Stimulated activated CD4-positive, alpha-beta T cell treated with anti-CD3 and anti-CD28 coated beads, Interleukin-2, amount 100 ng/mL, for 48 hours (primary cell): ENCODE results near the gene MUC20.
"Not testable (repeated sequence)": the region's sequence is repeated elsewhere in the genome, so short reads cannot be mapped to it uniquely, and the experiment has no call there.

ENCODE experiments used
- DNase-seq, 2 donors: peaks; one replicate each; pipeline ENCODE4 v3.0.0-alpha.2; 2020

Gene MUC20

DNA sequence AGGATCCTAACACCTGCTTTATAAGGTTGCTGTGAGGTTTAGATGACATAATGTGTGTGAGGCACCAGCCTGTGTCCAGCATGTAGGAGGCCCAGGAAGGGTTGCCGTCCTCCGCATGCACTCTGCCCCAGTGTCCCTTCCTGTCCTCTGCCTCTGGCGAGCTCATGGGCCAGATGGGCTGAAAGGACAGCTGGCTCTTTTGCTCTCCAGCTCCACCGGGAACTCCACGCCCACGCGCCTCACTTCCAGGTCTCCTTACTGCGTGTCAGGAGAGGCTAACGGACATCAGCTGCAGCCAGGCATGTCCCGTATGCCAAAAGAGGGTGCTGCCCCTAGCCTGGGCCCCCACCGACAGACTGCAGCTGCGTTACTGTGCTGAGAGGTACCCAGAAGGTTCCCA is 12.2 kb downstream of the MUC20 start:
- no peak for DNase-seq

DNA sequence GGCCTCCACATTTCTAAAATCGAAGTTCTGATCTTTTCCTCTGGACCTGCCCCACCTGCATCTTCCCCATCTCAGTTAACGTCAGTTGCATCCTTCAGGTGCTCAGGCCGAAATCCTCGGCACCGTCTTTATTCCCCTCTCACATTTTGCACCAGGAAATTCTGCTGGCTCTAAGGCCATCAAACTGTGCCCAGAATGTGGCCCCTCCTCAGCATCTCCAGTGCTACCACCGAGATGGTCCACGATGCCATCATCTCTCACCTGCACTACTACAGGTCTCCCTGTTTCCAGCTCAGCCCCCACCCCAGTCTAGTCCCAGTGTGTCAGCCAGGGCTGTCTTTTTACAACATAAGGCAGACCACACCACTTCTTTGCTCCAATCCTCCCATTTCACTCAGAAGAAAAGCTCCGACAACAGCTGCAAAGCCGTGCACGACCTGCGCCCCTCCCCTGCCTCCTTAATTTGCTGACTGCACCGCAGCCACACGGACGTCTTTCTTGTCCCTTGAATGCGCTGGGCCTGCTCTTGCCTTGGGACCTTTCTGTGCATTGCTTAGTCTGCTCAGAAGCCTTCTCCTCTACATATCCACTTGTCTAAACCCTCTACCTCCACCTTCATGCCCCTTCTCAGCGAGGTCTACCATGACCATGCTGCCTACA is 14.4 kb downstream of the MUC20 start:
- DNase-seq: no peak

DNA sequence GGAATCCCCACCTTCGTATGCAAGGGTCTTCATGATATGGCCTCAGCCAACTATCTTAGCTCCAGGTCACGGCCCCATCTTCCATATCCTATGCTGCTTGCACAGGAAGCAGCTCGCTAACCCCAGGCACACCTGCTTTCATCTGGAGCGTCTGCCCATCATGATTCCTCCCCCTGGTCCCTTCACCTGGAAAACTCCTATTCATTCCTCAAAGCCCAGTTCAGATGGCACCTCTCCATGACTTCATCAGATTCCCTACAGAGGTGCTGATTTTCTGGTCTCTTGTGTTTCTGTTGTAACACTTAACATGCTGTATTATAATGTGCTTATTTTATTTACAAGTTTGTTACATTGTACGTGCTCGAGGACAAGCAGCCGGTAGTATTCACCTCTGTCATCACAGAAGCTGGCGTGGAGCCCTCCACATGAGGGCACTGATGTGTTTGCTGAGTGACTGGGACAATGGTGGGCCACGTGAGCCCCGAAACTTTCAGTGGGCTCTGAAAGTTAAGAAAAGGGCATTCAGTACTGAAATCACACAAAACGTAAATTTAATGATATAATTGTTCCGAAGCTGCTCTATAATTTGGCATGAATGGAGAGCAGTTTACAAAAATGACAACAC is 16.2 kb downstream of the MUC20 start:
- DNase-seq: no peak

DNA sequence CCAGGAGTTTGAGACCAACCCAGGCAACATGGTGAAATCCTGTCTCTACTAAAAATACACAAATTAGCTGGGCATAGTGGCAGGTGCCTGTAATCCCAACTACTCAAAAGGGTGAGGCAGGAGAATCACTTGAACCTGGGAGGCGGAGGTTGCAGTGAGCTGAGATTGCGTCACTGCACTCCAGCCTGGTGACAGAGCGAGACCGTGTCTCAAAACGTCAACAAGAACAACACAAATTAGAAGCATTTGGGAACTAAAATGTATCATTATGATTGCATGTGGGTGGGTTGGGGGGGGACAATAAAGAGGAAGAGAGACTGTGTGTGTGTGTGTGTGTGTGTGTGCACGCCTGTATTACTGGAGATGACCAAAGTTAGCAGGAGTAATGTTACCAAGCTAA is 17.0 kb downstream of the MUC20 start:
- not testable (repeated sequence) for DNase-seq

DNA sequence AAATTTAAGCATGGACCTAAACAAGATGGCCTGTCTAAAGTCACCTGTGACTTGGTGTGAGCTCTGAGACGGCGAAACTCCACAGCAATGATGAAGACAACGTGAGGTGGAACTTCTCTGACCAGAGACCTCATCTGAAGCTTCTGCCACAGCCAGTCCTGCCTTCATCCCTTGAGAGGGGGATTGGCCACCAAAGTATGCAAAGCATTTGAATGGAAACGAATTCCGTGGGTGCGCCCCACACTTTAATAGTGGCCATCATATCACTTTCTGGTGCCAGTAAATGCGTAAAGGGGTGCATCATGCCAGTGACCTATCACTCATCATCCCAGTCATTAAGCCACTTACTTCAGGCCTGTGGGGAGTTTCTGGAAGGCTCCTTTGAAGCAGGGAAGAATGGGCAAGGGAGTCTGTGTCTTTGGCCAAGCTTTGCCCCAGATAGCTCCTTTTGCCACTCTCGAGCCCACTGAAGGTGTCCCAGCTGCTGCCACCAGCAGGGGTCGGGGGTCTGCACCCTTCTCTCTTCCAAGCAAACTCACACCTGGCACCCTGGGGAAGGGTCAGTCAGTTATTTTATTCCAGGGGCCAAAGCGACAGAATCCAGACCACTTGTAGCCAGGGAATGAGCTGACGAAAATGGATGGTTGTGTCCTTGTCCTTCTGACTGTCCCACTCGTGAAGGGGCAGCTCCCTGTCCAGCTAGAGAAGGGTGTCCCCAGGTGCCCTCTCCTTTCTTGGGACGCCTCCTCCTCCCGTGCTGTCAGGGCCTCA is 17.7 kb downstream of the MUC20 start:
- no peak for DNase-seq

DNA sequence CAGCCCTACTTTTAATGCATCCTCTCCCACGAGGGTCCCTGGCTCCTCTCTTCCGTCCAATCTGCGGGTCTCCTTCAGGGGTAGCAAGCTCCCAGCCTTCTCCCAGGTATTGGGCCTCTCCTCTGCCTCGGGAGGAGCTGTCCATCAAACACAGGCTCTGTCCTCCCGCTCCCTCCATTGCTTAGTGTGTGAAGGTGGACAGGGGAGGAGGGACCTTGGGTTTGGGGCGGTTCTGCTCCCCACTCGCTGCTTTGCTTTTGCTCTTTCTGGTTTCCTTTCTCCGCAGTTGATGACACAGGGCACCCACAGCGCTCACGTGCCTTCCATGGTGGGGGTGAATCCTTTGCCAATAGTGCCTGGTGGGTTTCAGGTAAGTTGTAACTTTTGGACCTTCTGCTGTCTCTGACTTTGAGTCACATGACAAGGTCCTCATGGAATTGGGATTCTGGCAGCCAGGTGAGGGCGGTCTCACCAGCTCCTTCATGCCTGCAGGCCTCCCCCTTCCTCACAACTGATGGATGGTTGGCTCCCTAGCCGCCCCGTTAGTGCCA is 18.9 kb downstream of the MUC20 start:
- no peak for DNase-seq

DNA sequence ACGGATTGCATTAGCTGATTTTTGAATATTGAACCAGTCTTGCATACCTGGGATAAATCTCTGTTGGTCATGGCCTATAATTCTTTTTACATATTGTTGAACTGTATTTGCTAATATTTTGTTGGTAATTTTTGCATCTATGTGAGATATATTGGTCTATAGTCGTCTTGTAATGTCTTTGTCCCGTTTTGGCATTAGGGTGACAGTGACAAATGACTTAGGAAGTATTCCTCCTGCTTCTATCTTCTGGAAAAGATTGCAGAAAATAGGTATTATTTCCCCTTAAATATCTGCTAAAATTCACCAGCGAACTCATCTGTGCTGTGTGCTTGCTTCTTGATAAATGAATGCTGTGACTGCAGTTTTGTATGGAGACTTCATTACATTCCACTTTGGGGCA is 23.7 kb downstream of the MUC20 start:
- DNase-seq: no peak

DNA sequence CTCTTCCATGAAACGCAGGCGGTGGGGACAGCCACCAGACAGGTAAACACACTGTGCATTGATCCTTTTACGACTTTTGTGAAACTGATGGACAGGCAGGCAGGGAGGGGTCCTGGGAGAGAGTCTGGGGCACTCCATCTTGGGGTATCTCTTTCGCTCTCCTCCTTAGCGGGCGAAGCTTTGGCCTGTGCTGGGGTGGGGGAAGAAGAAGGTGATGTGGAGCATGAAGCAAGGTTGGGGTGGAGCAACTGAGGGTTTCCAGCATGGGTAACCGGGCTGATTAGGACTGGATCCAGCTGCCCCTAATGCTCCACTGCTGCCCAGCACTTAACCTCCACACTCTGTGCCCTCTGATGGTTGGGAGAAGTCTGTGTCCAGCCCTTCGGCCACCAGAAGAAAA is 25.6 kb downstream of the MUC20 start:
- no peak for DNase-seq

DNA sequence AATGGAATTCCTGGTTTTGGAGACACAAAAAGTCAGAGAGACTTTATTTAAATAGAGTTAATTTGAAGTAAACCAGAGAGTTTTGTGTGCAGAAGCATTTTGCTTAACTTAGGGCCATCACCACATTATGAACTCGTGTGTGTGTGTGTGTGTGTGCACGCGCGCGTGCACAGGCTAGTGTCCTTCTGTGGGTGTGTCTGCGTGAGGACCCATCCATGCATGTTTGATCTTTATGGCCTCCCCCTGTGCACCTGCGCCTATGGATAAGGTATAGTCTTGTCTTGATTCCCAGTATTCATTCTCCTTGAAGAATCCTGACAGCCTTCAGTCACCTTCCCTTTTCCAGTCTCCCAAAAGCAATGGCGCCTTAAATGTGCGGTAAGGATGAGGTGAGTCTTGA is 26.0 kb downstream of the MUC20 start:
- DNase-seq: no peak

DNA sequence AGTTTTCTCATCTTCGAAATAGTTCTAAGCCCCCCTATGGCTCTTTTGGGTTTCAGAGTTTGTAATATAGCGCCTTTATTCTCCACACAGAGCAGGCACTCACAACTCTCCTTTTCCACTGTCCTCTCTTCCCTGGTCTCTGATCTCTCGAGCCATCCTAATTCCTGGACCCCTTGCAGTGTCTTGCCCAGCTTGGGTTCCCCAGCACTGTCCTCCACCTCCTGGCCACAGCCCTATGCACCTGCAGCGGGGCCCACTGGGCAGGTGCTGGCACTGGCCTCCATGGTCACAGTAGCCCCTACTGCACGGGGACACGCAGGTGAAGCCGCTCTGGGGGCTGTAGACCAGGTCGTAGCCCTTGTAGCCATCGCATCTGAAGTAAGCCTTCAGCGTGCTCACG is 27.9 kb downstream of the MUC20 start:
- no peak for DNase-seq

DNA sequence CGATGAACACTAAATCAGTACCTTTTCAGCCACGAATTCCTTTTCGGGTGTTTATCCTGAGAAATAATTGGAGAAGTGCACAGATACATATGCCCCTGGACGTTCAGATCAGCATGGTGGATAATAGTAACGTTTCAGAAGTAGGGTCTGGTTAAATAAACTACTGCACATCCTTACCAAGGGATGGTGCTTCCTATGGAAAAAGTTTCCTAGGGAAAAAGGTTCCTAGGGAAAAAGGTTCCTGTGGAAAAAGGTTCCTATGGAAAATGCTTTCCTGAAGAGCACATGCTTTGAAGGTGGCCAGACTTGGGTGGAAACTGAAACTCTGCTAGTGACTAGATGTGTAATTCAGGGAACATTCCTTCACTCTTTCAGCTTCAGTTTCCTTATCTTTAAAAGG is 28.3 kb downstream of the MUC20 start:
- not testable (repeated sequence) for DNase-seq

DNA sequence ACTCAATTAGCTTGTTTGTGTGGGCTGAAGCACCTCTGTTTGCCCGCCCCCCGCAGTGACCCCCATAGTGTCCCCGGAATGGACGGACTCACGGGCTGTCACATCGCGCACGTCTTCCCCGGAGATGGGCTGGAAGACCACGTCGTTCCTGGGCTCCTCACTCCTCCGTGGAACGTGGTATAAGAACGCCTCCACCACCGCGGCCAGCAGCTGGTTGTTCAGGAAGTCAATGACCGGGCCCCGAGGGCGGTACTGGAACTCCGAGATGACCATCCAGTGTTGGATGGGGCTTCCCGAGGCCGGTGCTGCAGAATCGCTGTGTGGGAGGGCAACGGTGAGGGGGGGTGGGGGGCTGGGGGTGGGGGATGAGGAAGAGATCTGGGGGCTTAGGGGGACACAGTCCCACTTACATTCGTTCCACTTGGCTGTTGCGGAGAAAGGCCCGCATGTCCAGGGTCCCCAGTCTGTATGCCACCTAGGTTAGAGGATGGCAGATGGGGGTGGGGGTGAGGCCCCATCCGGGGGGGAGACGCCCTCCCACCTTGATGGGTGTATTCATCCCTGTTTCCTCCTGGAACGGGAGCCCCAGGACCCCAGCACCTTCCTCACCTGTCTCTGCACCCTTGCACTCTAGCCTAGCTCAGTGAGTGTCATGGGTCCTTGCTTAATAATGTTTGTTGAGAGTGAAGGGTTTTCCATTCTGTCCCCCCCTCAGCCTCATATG is 30.2 kb downstream of the MUC20 start:
- DNase-seq: no peak

DNA sequence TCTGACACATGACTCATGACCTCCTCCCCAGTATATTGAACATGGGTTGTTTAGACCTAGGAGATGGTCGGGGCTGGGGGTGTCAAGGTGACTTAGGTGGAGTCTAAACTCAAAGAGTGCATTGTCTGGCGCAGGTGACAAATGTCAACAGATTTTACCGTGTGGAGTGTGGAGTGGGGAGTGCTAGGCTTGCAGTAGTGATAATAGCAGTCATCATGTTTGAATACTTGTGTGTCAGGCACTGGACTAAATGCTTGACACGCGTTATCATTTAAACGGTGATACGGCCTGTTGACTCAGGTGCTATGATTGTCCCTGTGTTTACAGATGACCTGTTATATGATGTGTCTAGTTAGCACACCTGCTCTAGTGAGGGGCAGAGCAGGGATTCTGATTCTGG is 30.8 kb downstream of the MUC20 start:
- no peak for DNase-seq

DNA sequence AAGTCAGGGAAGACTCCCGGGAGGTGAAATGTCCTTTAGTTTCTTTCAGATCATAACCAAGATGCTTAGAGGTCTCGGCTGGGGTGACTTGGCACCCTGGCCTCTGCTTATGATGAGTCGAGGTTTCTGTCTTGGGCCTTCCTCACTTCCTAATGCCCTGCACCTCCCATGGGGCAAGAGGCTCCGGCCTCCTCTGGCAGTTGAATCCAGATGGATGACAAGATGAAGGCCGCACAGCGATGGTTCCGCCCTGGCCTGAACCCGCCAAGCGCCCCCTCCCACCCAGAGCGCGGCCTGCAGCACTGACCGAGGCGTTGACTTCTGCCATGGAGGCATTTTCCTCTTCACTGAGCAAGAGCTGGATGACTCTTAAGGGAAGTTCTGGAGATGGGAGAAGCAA is 31.3 kb downstream of the MUC20 start:
- DNase-seq: no peak

DNA sequence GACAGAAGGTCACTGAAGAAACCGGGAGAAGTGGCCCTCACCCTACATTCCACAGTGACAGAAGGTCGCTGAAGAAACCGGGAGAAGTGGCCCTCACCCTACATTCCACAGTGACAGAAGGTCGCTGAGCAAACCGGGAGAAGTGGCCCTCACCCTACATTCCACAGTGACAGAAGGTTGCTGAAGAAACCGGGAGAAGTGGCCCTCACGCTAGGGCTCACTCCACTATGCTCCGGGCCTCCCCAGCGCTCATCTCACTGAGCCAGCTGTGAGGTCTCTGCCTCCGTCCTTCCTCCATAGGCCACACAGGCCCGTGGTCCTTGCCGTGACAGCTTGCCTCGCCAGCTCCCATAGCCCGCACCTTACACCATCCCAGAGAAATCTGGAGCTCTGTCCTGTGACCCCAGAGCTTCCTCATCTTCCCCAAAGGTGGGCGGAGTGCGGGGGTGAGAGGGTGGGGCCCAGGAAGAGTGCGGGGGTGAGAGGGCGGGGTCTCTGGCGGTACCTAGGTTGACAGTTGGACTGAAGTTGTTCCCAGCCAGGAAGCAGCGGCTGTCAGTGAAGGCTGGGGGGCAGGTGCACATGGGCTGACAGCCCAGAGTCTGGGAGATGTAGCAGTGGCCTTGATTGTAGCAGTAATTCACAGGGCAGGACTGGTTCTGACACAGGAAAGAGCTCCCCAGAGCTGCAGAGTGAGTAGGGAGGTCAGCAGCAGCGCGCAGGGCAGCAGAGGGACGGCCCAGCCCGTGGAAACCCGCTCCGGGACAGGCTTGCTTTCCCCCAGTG is 32.0 kb downstream of the MUC20 start:
- no peak for DNase-seq

DNA sequence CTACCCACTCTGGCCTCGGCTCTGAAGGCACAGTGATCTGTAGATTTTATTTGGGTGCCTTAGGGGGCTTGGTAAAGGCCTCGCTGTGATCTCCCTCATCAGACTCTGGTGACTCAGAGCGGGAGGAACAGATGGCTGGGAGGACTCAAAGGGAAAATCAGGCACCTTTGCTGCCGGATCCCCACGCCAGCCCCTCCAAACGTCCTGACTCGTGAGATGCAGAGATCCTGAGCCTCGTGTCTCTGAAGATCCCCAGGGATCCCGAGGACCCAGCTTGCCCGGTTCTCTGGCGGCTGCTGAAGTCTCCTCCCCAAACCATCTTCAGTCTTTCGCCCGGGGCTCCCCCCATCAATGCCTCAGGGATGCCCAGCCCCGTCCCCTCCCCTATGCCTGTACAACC is 32.8 kb downstream of the MUC20 start:
- no peak for DNase-seq

DNA sequence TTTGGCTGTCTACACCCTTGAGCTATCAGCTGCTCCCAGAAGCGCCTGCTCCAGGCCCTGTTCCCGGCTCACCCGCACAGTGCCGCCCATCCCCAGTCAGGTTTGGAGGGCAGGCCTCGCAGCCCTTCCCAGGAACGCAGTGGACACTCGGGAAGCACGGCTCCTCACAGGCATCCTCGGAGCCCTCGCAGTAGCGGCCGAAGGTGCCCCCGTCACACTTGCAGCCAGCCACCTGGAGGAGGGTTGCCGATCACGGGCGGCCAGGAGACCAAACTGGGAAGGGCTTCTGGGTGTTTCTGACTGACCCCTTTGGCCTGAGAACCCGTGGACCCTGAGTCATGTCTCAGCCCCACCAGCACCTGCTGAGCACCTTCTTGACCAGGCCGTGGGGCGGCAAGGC is 33.4 kb downstream of the MUC20 start:
- DNase-seq: no peak

DNA sequence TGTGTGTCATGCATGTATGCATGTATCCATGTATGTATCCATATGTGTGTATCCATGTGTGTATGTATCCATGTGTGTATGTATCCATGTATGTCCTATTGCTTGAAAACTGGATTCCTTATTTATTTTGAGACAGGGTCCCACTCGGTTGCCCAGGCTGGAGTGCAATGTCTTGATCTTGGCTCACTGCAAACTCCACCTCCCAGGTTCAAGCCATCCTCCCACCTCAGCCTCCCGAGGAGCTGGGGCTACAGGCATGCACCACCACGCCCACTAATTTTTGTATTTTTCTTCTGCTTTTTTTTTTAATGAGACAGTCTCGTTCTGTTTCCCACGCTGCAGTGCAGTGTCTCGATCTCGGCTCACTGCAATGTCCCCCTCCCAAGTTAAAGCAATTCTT is 34.1 kb downstream of the MUC20 start:
- no peak for DNase-seq

DNA sequence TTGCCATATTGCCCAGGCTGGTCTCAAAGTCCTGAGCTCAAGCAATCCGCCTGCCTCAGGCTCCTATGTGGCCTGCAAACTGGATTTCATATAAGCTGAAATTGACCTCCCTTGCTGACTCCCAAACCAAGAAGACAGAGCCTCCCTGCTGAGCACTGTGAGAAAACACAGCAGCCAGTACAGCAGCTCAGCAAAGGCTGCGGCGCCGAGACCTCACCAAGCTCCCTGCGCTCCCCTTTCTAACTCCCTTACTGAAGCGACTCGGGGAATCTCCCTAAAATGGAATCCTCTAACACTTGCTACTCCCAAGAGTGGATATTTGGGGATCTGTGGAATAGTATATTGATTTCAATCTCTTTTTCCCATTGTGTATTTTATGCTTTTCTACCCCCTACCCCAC is 34.6 kb downstream of the MUC20 start:
- no peak for DNase-seq

DNA sequence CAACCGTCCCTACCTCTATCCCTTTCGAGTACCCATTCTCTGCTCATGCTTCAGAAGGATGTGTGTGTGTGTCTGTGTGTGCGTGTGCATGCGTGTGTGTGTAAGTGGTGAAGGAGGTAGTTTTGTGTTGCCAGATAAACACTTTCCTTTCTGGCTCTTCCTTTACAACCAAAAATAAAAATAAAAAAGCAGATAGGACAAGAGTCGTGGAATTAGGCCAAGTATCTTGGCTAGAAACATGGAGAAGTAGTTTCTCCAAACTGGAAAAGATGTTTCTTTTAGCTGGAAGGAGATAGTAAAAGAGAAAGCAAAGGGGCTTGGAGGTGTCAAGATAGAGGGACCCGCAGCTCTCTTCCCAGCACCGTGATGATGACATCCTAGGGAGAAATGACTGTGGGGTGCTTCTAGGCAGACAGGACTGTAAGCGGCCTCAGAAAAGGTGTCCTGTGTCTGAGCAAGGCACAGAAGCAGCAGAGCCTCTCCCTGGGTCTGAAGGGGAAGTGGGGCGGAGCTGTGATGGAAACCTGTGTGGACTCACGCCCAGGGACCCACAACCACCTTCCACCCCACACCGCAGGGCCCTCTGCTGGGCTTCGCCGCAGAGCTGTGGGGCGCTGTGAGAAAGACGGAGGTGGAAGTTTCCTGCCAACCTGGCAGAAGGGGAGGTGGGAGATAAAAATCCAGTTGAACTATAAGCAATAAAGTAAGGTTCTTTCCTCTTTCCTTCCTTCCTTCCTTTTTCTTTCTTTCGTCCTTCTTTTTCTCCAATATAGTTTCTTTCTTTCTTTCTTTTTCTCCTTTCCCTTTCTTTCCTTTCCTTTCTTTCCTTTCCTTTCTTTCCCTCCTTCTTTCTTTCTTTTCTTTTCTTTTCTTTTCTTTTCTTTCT is 35.3 kb downstream of the MUC20 start:
- DNase-seq: no peak

DNA sequence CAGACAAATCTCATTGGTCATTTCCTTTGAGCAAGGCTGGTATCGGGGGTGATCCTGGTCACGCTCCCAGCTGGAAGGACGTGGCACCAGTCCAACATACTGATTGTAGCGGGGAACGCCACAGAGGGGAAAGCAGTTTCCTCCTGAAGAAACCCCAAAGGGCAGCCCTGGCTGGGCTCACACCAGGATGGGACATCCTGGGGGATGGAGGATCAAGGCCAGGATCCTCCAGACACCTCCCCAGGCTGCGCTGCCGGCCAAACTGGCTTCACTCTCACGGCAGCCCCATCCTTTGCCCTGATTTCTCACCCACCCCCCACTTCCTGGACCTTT is 36.6 kb downstream of the MUC20 start:
- no peak for DNase-seq

DNA sequence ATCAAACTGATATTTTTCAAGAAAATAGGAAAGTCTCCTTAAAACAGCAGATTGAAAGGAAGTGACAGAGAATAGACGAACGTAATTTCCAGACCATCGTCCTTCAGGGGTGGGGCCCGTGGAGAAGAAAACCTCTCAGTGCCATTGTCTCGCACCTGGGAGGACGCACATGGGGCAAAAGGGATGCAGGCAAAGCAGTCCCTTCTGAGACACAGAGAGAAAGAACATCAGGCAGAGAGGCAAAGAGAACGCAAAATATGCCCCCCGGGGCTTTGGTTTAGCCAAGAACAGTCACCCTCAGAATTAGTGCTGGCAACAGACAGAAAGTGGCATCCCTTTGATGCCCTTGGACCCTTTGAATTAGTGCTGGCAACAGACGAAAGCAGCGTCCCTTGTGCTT is 37.0 kb downstream of the MUC20 start:
- DNase-seq: no peak
